HL-60/S4 (cell line): Measurements from ENCODE around the gene POLR3GL.

Experiments
- in situ Hi-C: fragments of 300-500 bp; cut with MboI; formaldehyde crosslinking; loops from 2 replicates; pipeline ENCODE4 v1.14.3; 2022; ENCODE audit warnings: low sequenced_read_pairs

The POLR3GL gene

DNA sequence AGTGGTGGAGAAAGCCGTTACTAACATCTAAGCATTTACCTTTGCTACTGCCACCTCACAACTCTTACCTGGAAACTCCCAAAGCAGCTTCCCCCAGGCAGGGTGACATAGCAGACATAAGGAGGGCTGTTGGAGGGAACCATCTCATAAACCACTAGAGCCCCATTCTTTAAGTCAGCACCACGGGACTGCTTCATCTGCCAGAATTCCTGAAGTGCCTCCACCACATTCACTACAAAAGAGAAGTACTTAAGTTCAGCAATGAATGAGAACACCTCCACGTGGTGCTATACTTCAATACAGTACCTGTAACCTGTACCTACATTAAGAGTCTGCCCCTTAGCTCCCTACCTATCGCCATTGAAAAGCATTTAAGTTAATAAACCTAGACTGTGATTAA, 16.9 kb upstream of the POLR3GL start:
- in situ Hi-C loops = no loop called here

DNA sequence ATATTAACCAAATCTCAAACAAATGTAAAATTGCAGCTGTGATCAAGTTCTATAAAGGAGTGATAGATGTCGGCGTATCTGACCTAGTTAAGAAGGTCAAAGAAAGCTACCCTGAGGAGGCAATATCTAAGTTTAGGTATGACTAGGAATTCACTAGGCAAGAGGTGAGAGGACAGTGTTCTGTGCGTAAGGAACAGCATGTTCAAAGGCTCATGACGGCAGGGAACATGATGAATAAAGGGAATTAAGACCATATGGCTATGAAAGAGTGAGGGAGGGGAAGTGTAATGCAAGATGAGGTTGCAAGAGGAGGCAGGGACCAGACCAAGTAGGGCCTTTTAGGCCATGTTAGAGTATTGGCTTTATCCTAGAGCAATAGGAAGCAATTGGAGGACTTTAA, 15.3 kb upstream of the POLR3GL start:
- in situ Hi-C loops = no loop called here

DNA sequence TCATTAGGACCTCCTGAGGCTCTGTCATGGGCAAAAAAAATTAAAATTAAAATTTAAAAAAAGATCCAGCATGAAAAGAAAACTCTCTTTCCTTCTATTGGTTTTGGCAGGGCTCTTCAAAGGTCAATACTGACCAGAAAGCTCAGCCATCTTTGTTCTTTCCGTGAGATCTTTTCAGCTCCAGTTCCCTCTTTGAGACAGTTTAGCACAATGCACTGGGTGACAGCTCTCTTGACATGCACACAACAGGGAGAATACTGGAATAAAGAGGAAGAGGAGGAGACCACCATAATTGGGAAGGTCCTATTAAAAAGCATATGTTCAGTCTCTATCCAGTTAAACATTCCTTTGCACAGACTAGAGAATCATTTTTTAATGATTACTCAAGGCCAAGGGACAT, 13.0 kb upstream of the POLR3GL start:
- in situ Hi-C loops = no loop called here

DNA sequence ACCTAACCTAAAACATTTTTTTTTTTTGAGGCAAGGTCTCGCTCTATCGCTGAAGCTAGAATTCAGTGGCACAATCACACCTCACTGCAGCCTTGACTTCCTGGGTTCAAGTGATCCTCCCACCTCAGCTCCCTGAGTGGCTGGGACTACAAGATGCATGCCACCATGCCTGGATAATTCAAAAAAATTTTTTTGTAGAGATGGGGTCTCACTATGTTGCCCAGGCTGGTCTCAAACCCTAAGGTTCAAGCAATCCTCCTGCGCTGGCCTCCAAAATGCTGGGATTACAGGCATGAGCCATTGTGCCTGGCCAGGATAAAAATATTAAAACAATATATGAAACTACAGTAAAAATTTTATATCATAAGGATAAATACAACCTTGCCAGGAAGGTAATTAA, 11.6 kb upstream of the POLR3GL start:
- in situ Hi-C loops = no loop called here

DNA sequence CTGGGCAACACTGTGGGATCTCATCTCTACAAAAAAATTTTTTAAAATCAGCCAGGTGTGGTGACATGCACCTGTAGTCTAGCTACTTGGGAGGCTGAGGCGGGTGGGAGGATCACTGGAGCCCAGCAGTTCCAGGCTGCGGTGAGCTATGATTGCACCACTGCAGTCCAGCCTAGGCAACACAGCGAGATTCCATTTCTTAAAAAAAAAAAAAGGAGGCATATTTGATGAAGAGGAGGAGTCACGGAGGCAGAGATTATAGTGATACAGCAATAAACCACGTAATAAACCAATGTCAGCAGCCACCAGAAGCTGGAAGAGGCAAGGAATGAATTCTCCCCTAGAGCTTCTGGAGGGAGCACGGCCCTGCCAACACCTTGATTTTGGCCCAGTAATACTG, 10.6 kb upstream of the POLR3GL start:
- in situ Hi-C loops = no loop called here

DNA sequence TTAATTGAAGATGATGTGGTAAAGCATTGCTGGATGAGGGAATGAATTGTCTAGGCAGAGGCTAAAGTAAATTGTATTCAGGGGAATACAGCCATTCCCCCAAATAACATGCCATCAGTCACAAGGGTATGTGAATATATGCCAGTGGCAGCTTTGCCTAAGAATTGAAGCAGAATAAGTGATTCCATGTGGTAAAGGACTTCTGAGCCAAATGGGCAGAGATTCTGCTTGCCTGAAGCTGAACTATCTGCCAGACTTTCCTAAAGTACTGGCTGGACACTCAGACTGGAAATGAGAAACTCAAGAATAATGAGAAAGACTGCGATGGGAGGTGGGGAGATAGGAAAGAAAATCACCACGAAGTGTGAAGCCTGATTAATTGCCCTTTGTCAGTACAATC, 9.1 kb upstream of the POLR3GL start:
- in situ Hi-C loops = no loop called here

DNA sequence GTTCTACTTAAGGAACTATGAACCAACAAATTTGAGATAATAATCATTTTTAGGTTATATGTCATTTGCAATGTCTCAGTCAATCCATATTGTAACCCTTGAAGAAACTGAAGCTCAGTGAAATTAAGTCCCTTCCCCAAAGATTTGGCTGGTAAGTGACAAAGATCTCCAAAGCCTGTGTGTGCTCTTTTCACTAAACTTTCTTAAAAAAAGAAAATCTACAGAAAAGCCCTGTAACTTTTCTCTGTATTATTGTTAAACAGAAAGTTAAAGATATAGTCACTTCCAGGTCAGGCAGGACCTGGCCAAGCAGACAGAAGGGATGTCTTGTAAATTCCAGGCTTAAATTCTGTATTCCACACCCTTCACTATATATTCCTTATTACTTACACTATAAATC, 8.1 kb upstream of the POLR3GL start:
- in situ Hi-C loops = no loop called here

DNA sequence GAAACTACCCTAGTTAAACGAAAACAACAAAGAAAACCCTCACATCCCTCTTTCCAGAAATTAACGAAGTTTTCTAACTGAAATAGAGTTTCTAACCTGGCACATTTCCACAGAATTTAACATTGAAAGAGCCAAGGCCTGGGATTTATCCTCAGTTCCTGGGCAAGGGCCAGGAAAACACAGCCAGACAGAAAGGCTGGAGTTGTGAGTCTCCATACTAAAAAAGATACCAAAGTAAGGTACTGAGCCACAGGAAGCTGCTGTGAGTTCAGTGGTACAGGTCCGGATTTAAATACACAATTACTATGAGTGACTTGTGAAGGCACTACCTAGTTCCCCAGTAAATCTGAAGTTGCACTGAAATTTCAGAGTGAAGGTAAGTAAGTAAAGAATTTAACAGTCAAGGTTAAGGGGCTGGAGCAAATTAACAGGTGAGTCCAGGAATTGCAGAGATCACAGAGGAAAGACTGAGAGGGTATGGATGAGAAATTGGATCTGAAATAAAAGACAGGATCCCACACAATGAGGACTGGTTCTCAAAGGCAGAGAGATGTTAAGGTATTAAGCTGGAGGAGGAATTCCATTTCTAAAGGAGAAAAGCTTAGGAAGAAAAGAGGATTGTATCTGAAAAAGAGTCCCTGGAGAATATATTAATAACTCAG, 7.6 kb upstream of the POLR3GL start:
- in situ Hi-C loops = no loop called here

DNA sequence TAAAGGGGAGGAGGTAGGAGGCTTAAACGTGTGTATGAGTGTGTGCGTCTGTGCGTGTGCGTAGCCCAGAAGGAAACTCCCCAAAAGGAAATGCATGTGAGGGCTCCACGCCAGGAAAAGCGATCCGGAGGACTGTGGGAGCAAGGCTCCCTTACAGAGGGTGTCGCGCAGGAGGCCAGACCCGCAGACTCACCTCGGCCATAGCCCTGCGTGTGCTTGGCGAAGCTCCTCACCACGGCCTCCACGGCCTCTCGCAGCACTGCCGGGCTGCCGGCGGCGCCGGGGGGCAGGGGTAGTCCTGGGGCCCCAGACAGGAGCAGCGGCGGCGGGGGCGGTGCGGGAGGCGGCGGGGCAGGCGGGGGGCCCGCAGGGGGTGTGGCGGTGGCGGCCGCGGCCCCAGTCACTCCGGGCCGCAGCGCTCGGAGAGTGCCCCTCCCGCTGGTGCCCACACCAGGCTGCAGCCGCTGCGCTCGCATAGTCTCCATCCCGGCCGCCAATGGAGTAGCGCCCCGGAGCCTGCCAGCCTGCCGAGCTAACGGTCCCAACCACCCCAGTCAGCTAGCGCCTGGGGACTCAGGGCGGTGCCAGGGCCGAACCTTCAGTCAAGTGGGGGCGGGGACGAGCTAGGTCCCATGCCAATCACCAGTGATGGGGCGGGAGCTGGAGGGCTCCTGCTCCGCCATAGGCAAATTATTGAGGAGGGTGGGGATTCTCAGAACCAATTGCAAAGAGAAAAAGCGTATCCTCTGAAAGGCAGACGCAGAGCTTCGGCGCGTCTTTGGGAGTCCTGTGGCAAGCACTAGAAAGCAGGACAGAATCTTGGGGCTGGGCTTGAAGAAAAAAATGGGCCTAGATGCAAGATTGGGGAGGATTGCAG, 6.8 kb upstream of the POLR3GL start, which contains the start of gene LIX1L:
LIX1L (minus strand) TSS at position 575 of the 877 bp plus-strand sequence; CDS start at position 485, 90 bp downstream.
- in situ Hi-C loops = no loop called here

DNA sequence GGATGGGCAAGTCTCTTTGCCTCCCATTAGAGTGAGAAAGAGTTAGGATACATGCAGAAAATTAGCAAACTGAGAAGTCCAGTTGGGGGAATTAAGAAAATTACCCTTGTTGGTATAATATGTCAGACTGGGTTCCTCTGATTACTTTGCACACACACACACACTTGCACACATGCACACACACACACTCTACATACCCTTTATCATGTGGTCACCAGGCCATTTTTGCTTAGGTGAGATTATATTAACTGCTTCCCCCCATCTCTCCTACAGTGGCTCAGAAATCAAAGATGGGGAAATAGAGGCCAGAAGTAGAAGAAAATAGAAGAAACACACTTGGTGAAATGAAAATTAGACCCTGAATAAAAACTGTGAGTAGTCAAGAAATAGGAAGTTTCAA, 5.8 kb upstream of the POLR3GL start:
- in situ Hi-C loops = no loop called here

DNA sequence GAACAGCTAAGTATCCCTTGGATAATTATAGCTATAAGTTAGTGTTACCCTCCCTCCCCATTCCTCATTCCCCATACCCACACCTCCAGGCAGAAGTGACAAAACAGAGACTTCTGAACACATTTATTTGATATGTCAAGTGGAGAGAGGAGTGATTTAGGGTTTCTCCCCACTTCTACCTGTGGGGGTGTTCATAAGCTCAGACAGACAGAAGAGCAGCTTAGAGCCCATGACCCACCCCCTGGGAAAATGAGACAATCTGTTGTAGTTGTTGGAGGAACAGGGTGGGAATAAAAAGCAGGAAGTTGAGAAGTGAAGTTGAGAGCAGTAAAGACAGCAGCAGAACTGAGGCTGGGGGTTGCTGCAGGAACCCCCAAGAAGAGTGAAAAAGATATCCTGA, 5.2 kb upstream of the POLR3GL start:
- in situ Hi-C loops = no loop called here

DNA sequence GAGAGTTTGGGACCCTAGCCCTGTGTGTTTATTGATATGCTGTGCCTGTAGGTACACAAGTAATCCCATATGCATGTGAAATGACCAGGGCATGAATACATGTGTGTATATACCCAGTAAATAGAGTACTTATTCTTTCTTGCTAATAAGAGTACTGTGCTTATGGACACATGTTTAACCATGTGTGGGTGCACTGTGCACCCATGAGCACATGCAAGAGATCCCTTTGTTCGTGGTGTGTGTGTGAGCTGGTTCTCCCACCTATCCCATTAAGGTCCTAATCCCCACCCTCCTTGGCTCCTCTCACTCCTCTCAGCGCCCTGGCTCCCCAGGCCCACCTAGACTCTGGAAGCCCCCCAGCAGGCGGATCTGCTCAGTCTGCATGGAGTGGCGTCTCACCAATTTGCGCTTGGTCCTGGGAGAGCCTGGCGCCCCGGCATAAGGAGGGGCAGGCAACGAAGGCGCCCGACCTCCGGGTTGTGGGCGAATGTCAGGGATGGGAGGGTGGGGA, 4.5 kb upstream of the POLR3GL start:
- in situ Hi-C loops = loop anchor here (10.0 kb wide), 1 partner anchor 105 kb away; the partner anchor contains the start of gene PIAS3

DNA sequence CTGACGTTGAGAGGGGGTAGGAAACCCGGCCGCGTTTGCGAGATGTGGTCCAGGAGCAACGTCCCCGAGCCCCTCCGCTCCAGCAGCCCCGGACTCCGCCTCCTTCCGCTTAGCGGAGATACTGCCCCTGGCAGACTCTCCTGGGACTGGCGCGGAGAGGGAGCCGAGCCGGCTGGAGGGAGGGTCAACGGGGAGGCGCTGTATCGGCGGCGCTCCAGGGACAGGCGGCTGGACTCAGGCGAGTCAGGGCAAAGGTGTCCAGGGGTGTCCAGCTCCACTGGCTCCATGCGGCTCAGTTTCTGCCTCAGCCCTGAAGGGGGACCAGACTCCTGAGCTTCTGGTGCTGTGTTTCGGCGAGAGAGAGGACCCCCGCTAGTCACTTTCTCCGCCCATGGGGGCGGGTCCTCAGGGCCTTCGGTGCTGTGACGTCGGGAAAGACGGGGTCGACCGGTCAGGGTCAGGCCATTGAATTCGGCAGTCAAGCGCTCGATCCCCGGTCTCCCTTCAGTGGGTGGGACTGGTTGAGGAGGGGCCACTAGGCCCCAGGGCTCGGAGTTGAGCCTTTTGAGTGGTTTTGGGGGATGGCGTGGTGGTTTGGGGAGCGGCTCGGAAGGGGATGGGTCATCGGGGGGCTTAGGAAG, 3.9 kb upstream of the POLR3GL start:
- in situ Hi-C loops = loop anchor here (10.0 kb wide), 1 partner anchor 106 kb away; the partner anchor contains the start of gene PIAS3

DNA sequence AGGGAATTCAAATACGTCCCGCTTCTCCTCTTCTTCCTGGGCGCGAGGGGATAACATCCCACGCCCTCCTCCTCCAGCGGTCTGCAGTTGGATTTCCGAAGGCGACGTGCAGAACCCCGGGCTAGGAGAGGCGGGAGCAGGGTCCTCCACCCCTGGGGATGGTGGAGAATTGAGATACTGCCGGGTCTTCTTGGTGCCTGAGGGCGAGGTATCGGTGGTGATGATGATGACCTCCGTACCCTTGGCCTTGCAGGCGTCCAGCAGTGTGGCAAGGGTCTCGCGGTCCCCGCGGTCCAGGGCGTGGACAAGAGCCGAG, 3.4 kb upstream of the POLR3GL start:
- in situ Hi-C loops = loop anchor here (10.0 kb wide), 1 partner anchor 106 kb away; the partner anchor contains the start of gene PIAS3

DNA sequence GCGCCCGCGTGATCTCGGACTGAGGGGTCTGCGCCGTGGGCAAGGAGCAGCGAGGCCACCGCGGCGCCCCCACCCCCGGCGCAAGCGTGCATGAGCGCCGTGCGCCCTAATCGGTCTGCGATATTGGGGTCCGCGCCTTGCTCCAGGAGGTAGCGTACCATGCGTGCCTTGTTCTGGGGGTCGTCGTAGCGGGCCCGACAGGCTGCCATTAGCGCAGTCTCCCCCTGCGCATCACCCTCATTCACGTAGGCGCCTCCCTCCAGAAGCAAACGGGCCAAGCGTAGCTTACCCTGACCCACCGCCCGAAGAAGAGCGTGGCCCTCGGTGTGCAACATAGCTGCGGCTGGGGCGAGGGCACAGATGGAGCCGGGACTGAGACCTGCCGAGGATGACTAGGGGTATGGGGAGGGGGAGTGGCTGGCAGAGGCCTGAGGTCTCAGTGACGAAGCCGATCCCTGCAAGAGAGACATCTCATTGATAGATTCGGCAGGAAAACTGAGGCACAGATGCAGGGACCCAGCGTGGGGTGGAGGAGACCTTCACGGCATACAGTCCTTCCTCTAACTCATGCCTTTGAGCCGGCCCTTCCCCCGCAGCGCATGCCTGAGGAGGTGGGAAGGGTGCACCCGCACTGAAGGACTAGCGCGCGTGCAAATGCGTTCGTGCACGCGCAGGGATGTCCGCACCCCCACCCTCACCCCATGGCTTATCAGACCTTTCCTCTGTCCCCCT, 2.9 kb upstream of the POLR3GL start:
- in situ Hi-C loops = loop anchor here (10.0 kb wide), 1 partner anchor 107 kb away; the partner anchor contains the start of gene PIAS3

DNA sequence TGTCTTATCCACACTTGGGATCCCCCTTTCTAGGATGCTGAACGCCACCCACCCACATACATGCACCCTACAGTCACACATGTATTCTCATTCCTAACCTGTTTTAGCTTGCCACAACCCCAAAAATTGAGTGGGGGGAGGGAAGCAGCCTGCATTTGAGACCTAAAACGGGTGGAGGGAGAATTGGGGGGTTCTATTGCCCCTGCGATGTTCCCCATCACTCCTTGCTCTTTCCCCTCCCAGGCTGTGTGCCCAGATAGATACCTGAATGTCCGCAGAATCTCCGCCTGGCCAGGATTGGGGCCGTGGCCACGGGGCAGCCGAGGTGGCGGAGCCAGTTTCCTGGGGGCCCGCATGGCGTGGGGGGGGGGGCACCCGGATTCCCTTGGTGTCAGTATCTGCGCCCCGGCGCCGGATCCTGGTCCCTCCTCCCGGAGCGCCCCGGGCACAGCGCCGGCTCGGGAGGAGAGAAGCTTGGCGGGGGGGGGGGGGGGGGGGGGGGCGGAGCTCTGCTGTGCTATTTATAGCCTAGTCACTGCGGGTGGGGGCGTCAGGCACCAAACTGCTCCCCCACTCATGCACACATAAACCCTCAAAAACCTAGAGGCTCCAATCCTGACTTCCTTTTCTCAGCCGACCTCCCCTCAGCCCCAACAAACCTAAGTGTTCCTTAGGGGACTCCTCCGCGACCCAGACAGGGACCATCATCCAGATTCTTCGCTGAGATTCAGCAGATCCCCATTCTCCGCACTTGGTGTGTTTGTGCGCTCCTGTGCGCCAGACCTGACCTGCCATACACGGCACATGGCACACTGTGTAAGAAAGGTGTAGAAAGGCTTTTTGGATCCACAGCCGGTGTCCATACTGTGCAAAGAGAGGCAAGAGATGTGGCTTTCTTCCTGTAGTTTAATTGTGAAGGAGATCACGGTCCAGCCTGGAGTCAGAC, 2.1 kb upstream of the POLR3GL start:
- in situ Hi-C loops = loop anchor here (10.0 kb wide), 1 partner anchor 108 kb away; the partner anchor contains the start of gene PIAS3

DNA sequence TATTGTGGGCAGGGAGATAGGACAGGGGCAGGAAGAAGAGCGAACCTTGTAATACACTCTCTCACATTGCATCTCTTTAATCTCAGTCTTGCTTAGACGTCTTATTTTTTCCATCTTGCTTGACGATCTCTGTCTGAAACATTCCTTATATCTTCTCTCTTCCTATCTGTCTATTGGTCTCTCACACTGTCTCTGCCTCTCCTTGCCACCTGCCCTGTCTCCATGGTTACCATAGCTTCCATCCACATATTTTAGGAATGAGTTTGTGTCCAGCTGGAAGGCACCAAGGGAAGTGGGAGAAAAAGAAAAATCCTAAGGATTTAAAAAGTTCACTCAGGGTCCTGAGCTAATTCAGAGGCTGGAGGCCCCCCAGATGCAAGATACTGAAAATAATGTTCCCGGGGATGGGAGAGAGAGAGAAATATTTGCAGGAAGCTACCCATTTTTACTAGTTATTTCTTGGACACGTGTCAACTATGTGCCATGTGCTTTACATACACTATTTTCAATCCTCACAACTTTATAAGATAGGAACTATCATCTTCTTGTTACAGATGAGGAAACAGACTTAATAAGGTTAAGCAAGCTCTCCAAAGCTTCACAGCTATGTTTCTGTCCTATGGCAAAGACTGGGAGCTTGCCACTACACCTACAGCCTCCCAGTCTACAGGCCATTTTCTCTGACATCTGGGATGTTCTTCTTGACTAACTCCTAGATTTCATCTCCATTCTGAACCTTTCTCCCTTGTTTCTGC, 1.0 kb upstream of the POLR3GL start:
- in situ Hi-C loops = loop anchor here (10.0 kb wide), 1 partner anchor 109 kb away; the partner anchor contains the start of gene PIAS3

DNA sequence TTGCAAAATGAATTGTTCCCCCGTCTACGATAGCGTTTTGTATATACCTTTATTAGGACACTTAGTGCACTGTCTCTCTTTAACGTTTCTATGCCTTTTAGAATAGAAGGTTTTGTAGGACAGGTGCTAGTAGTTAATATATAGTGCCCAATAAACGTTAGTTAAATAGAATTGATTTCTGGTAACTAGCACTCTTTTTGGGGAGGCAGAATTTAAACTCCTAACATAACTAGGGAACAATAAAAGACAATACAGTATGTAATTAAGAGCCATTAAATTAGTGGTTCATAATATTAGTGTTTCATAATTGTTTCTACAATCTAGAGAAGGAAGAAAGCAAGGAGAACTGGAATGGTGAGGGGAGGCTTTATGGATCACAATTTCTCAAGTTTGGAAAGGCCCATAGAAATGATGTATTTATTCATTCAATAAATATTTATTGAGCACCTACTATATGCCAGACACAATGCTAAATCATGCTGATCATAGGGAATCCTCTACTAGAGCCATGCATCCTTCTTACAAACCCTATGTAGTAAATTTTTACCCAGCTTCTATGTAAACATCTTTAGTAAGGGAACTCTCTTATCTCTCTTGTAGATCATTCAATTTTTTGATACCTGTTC, 742 bp downstream of the POLR3GL start:
- in situ Hi-C loops = loop anchor here (10.0 kb wide), 1 partner anchor 110 kb away; the partner anchor contains the start of gene PIAS3
